ENCODE measurements around the gene VWF. TPM values are rescaled to one million over a fixed set of nuclear protein-coding genes. Genes with fewer than 3 reads are reported as not detected.
A peak's percentile ranks its signal among the peaks of the same experiment; 100 is the strongest.

VWF gene
- total RNA-seq, 1 experiment from 2014 or later, result 0.48 TPM

- POLR2A ChIA-PET (ENCODE audit: unreplicated experiment), result interaction anchor here (0.5 to 1.5 kb wide), 3 partner anchors 186 to 442 kb away, joined by 7 to 10 read pairs (median 9); partner anchors contain the start of gene GAPDH
- Histone ChIP-seq H3K9me3 (ENCODE audit: insufficient read depth, low read depth) (no peaks in the 10 kb centered on the region), H3K4me1 (replicated peaks; ENCODE audit: insufficient read depth) (peaks cover 55% of the 10 kb centered on the region), H2AFZ (no peak overlapping the region), H3K27ac (no peak overlapping the region), H3K27me3 (ENCODE audit: insufficient read depth, low read depth) (no peaks in the 10 kb centered on the region), H3K4me2 (peak overlapping the region; percentile 73), H4K20me1 (ENCODE audit: insufficient read depth) (no peaks in the 10 kb centered on the region), H3F3A (ENCODE audit: insufficient read depth, low read depth) (peaks cover 47% of the 10 kb centered on the region), H3K36me3 (ENCODE audit: low read depth) (no peaks in the 10 kb centered on the region), H3K4me3 (no peak overlapping the region), H3K9me2 (ENCODE audit: insufficient read depth) (no peaks in the 10 kb centered on the region), H3K79me2 (ENCODE audit: low read depth) (no peaks in the 10 kb centered on the region)
- TF ChIP-seq EZH2 (IDR thresholded peaks at IDR 0.05; ENCODE audit: low read depth) (no peak), CTCF (conservative IDR thresholded peaks at IDR 0.05) (no peak)
- BruUV-seq (replicated peaks), result no TSS peak
- CTCF ChIA-PET, result interaction anchor here (0.5 to 1.7 kb wide), 6 partner anchors 25 to 193 kb away, joined by 3 to 16 read pairs (median 6); no protein-coding TSS in a partner anchor
- intact Hi-C loops (cut with micrococcal nuclease; ENCODE audit: unreplicated experiment), result no loop called here
- no peak for DNase-seq
These were observed 32.5 kb downstream of the VWF start for GRCh38 chr12:6091786-6092566.

GRCh38 chr12:6090803-6091202, 33.7 kb downstream of the VWF start:
- TF ChIP-seq EZH2 (IDR thresholded peaks at IDR 0.05; ENCODE audit: low read depth), result no peak
- no peak for TF ChIP-seq CTCF (conservative IDR thresholded peaks at IDR 0.05)
- Histone ChIP-seq H3K4me2 (no peak overlapping the region), H4K20me1 (ENCODE audit: insufficient read depth) (no peaks in the 10 kb centered on the region), H3K79me2 (ENCODE audit: low read depth) (no peaks in the 10 kb centered on the region), H3K9me2 (ENCODE audit: insufficient read depth) (no peaks in the 10 kb centered on the region), H3K4me3 (no peak overlapping the region), H3K36me3 (ENCODE audit: low read depth) (no peaks in the 10 kb centered on the region), H3K4me1 (replicated peaks; ENCODE audit: insufficient read depth) (peaks cover 65% of the 10 kb centered on the region), H3K27me3 (ENCODE audit: insufficient read depth, low read depth) (no peaks in the 10 kb centered on the region), H3K9me3 (ENCODE audit: insufficient read depth, low read depth) (no peaks in the 10 kb centered on the region), H2AFZ (no peak overlapping the region), H3K27ac (no peak overlapping the region), H3F3A (ENCODE audit: insufficient read depth, low read depth) (peaks cover 52% of the 10 kb centered on the region)
- POLR2A ChIA-PET (ENCODE audit: unreplicated experiment), result interaction anchor here (0.5 kb wide), 1 partner anchor 760 kb away, joined by 3 read pairs; the partner anchor contains the start of gene CDCA3
- no TSS peak for BruUV-seq (replicated peaks)
- CTCF ChIA-PET, result interaction anchor here (0.6 kb wide), 1 partner anchor 29 kb away, joined by 6 read pairs; no protein-coding TSS in a partner anchor
- DNase-seq, result no peak
- intact Hi-C loops (cut with micrococcal nuclease; ENCODE audit: unreplicated experiment), result no loop called here

GRCh38 chr12:6088921-6089747, 35.3 kb downstream of the VWF start:
- Histone ChIP-seq H3K79me2 (ENCODE audit: low read depth) (no peaks in the 10 kb centered on the region), H3K27ac (peak overlapping the region; percentile 79), H3K27me3 (ENCODE audit: insufficient read depth, low read depth) (no peaks in the 10 kb centered on the region), H2AFZ (peak overlapping the region; percentile 44), H3F3A (ENCODE audit: insufficient read depth, low read depth) (peaks cover 50% of the 10 kb centered on the region), H3K9me3 (ENCODE audit: insufficient read depth, low read depth) (no peaks in the 10 kb centered on the region), H3K36me3 (ENCODE audit: low read depth) (no peaks in the 10 kb centered on the region), H3K9me2 (ENCODE audit: insufficient read depth) (no peaks in the 10 kb centered on the region), H3K4me2 (peak overlapping the region; percentile 55), H3K4me3 (peak overlapping the region; percentile 2; the same call in 1 of the 2 replicates), H3K4me1 (replicated peaks; ENCODE audit: insufficient read depth) (peaks cover 69% of the 10 kb centered on the region), H4K20me1 (ENCODE audit: insufficient read depth) (no peaks in the 10 kb centered on the region)
- POLR2A ChIA-PET (ENCODE audit: unreplicated experiment), result interaction anchor here (0.5 to 0.9 kb wide), 13 partner anchors 9 to 875 kb away, joined by 3 to 16 read pairs (median 6); partner anchors contain the start of gene GAPDH
- TF ChIP-seq CTCF (conservative IDR thresholded peaks at IDR 0.05) (no peak), EZH2 (IDR thresholded peaks at IDR 0.05; ENCODE audit: low read depth) (no peak)
- peak; percentile 76 to 93 for DNase-seq
- CTCF ChIA-PET, result interaction anchor here (0.9 to 1.0 kb wide), 2 partner anchors 22 to 196 kb away, joined by 3 to 8 read pairs; no protein-coding TSS in a partner anchor
- intact Hi-C loops (cut with micrococcal nuclease; ENCODE audit: unreplicated experiment), result no loop called here
- BruUV-seq (replicated peaks), result no TSS peak

All from PC-9 (cell line).